Smooth muscle cell (in vitro differentiated cells): ENCODE measurements around the gene PTPMT1. TPM values are rescaled to one million over a fixed set of nuclear protein-coding genes. Genes with fewer than 3 reads are reported as not detected.
"Not testable (repeated sequence)": the region's sequence is repeated elsewhere in the genome, so short reads cannot be mapped to it uniquely, and the experiment has no call there.

Experiments used
- DNase-seq: peaks from one replicate; lab custom pipeline; 2025; ENCODE audit not compliant: unreplicated experiment; lab: John Stamatoyannopoulos, UW
- H2AFZ ChIP-seq: fragments of 200-600 bp; sonication (generic); 2 replicates; pipeline ENCODE4 v1.6.0; 2016; ENCODE audit warnings: antibody characterized with exemption, low read depth, mild to moderate bottlenecking
- H3F3A ChIP-seq: fragments of 200-600 bp; sonication (generic); 2 replicates; pipeline ENCODE4 v1.6.0; 2017; ENCODE audit warnings: antibody characterized with exemption, low read depth
- H3K27ac ChIP-seq: fragments of 200-600 bp; sonication (generic); 2 replicates; pipeline ENCODE4 v1.5.1; 2016; ENCODE audit warnings: low read depth, mild to moderate bottlenecking
- H3K27me3 ChIP-seq: fragments of 200-600 bp; sonication (generic); 2 replicates; pipeline ENCODE4 v1.6.1; 2016; ENCODE audit warnings: low read depth, mild to moderate bottlenecking
- H3K36me3 ChIP-seq: fragments of 200-600 bp; sonication (generic); 2 replicates; pipeline ENCODE4 v1.5.1; 2016; ENCODE audit warnings: low read depth
- H3K4me1 ChIP-seq: fragments of 200-600 bp; sonication (generic); 2 replicates; pipeline ENCODE4 v1.5.1; 2016; ENCODE audit warnings: low read depth
- H3K4me2 ChIP-seq: fragments of 200-600 bp; sonication (generic); 2 replicates; pipeline ENCODE4 v1.6.0; 2016; ENCODE audit warnings: mild to moderate bottlenecking
- H3K4me3 ChIP-seq: fragments of 200-600 bp; sonication (generic); 2 replicates; pipeline ENCODE4 v1.5.1; 2016; ENCODE audit warnings: mild to moderate bottlenecking
- H3K79me2 ChIP-seq: fragments of 200-600 bp; sonication (generic); 2 replicates; pipeline ENCODE4 v1.6.0; 2016; ENCODE audit warnings: low read depth, mild to moderate bottlenecking
- H3K9ac ChIP-seq: fragments of 200-600 bp; sonication (generic); 2 replicates; pipeline ENCODE4 v1.6.0; 2016; ENCODE audit warnings: low read depth
- H3K9me3 ChIP-seq: fragments of 200-600 bp; sonication (generic); replicated peaks from 2 replicates; pipeline ENCODE4 v1.5.1; 2016; ENCODE audit warnings: low read depth
- H4K20me1 ChIP-seq: fragments of 200-600 bp; sonication (generic); 2 replicates; pipeline ENCODE4 v1.6.0; 2016; ENCODE audit warnings: low read depth
- WGBS: methylation state at CpG from one replicate; pipeline ENCODE4 v1.1.7; 2016; ENCODE audit warnings: low lambda C conversion rate; 5-methylcytosine and 5-hydroxymethylcytosine counted together
- polyA plus RNA-seq: library from polyadenylated mRNA; unstranded; fragments of >200 nt; fragmentation: Nextera tagmentation; extraction: Ambion mirVana; gene quantifications from 2 replicates; pipeline ENCODE4 v1.2.1, GENCODE V29; 2016
- total RNA-seq: library from RNA; depleted of rRNA; stranded (reverse); fragments of >200 nt; gene quantifications from 2 replicates; pipeline ENCODE4 v1.2.3, GENCODE V29; 2014
- TF ChIP-seq, protein P1 (sequence below): fragments of 200-600 bp; sonication (generic); IDR thresholded peaks from 2 replicates; pipeline ENCODE4 v1.5.1; 2017; ENCODE audit warnings: borderline replicate concordance, mild to moderate bottlenecking, antibody characterized with exemption; ENCODE audit not compliant: insufficient read depth, poor library complexity, severe bottlenecking

Gene PTPMT1
- total and polyA plus RNA-seq, 2 experiments from 2014 or later: 75.5 to 152 TPM

DNA sequence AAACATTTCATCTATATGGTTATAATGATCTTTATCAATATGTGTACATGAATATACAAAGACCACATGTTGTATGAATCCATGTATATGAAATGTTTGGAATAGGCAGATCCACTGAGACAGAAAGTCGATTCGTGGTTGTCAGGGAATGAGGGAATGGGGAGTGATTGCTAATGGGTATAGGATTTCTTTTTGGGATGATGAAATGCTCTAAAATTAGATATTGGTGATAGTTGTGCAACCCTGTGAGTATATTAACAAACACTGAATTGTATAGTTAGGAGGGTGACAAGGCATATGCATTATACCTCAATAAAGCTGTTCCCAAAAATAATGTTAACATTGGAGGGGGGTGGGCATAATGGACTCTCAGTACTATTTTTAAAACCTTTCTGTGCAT lies 5.0 kb upstream of the PTPMT1 start:
- WGBS: 89% methylated on average over 2 of the region's 2 CpGs
- no peaks in the 10 kb centered on the region for H3K27me3 ChIP-seq
- no peak overlapping the region for H2AFZ ChIP-seq
- H3K9ac ChIP-seq: no peak overlapping the region
- H3K4me1 ChIP-seq: no peaks in the 10 kb centered on the region
- no peak for DNase-seq
- no peaks in the 10 kb centered on the region for H3K9me3 ChIP-seq
- no peaks in the 10 kb centered on the region for H4K20me1 ChIP-seq
- no peak overlapping the region for H3K4me3 ChIP-seq
- no peak overlapping the region for H3K4me2 ChIP-seq
- no peaks in the 10 kb centered on the region for H3F3A ChIP-seq
- no peak overlapping the region for H3K27ac ChIP-seq
- H3K79me2 ChIP-seq: peaks cover 3% of the 10 kb centered on the region
- H3K36me3 ChIP-seq: no peaks in the 10 kb centered on the region
- TF ChIP-seq, protein P1, sequence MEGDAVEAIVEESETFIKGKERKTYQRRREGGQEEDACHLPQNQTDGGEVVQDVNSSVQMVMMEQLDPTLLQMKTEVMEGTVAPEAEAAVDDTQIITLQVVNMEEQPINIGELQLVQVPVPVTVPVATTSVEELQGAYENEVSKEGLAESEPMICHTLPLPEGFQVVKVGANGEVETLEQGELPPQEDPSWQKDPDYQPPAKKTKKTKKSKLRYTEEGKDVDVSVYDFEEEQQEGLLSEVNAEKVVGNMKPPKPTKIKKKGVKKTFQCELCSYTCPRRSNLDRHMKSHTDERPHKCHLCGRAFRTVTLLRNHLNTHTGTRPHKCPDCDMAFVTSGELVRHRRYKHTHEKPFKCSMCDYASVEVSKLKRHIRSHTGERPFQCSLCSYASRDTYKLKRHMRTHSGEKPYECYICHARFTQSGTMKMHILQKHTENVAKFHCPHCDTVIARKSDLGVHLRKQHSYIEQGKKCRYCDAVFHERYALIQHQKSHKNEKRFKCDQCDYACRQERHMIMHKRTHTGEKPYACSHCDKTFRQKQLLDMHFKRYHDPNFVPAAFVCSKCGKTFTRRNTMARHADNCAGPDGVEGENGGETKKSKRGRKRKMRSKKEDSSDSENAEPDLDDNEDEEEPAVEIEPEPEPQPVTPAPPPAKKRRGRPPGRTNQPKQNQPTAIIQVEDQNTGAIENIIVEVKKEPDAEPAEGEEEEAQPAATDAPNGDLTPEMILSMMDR: no peak

DNA sequence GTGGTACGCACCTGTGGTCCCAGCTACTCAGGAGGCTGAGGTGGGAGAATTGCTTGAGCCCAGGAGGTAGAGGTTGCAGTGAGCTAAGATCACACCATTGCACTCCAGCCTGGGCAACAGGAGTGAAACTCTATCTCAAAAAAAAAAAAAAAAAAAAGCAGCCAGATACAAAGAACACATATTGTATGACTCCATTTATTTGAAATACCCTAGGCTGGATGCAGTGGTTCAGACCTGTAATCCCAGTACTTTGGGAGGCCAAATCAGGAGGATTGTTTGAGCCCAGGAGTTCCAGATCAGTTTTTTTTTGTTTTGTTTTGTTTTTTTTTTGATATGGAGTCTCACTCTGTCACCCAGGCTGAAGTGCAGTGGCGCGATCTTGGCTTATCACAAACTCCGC lies 3.0 kb upstream of the PTPMT1 start:
- H4K20me1 ChIP-seq, DNase-seq, H3K36me3 ChIP-seq, H3K27ac ChIP-seq, H3K4me3 ChIP-seq, H2AFZ ChIP-seq, H3F3A ChIP-seq, H3K9ac ChIP-seq, H3K4me2 ChIP-seq, H3K4me1 ChIP-seq, H3K9me3 ChIP-seq, H3K27me3 ChIP-seq: not testable (repeated sequence)
- 93% methylated on average over 4 of the region's 4 CpGs for WGBS
- H3K79me2 ChIP-seq: peaks cover 20% of the 10 kb centered on the region

DNA sequence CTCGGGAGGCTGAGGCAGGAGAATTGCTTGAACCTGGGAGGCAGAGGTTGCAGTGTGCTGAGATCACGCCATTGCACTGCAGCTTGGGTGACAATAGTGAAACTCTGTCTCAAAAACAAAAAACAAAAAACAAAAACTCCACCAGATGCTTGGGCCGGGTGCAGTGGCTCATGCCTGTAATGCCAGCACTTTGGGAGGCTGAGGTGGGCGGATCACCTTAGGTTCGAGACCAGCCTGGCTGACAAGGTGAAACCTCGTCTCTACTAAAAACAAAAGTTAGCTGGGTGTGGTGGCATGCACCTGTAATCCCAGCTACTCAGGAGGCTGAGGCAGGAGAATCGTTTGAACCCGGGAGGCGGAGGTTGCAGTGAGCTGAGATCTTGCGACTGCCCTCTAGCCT lies 1.0 kb upstream of the PTPMT1 start:
- H3K4me3 ChIP-seq, H3K27ac ChIP-seq, H3K4me1 ChIP-seq, DNase-seq, H3K27me3 ChIP-seq, H3F3A ChIP-seq, H2AFZ ChIP-seq, H3K36me3 ChIP-seq, H3K9ac ChIP-seq, H3K9me3 ChIP-seq, H4K20me1 ChIP-seq: not testable (repeated sequence)
- 98% methylated on average over 10 of the region's 10 CpGs for WGBS
- peak overlapping the region; percentile 100 for H3K4me2 ChIP-seq
- H3K79me2 ChIP-seq: peaks cover 37% of the 10 kb centered on the region

DNA sequence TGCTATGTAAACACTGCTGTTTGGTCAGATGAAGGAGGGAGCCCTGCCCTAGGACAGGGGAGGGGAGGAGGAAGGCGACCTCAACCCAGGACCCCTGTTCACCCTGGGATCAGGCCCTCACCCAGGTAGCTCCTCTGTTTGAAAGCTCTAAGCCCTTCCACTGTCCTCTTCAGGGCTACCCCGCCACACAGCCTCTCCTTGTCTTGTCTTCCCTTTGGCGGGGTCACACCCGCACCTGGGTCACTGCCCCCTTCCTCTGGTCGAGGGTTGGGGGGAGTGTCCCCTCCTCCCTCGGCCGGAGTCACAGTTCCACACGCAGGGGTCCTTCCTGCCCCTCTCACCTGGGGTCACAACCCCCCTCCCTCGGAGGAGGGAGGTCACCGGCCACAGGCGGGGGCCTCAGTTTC lies 463 bp upstream of the PTPMT1 start:
- Histone ChIP-seq H3K4me3 (peak overlapping the region; percentile 95), H3K79me2 (peaks cover 38% of the 10 kb centered on the region), H3K4me1 (no peaks in the 10 kb centered on the region), H3K27me3 (no peaks in the 10 kb centered on the region), H3K4me2 (peak overlapping the region; percentile 100), H4K20me1 (no peaks in the 10 kb centered on the region), H3K36me3 (no peaks in the 10 kb centered on the region), H3K9ac (peak overlapping the region; percentile 87), H3K9me3 (no peaks in the 10 kb centered on the region), H2AFZ (peak overlapping the region; percentile 87), H3F3A (no peaks in the 10 kb centered on the region), H3K27ac (no peak overlapping the region)
- TF ChIP-seq, protein P1: no peak
- no peak for DNase-seq
- 29% methylated on average over 9 of the region's 11 CpGs for WGBS

DNA sequence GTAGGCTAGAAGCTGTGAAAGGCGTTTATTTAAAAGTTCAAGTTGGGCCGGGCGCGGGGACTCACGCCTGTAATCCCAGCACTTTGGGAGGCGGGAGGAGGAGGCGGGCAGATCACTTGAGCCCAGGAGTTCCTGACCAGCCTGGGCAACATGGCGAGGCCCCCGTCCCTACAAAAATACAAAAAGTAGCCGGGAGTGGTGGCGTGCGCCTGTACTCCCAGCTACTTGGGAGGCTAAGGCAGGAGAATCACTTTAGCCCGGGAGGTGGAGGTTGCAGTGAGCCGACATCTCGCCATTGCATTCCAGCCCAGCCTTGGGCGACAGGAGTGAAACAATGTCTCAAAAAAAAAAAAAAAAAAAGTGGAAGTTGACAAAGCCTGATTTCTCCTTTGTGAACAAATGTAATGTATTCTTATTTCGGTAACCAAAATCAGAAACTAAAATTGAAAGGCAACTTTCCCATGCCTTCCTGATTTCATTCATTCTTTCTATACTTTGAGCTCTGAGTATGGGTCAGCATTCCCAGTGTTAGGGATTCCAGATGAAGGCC lies 825 bp downstream of the PTPMT1 start:
- Histone ChIP-seq H3K79me2 (peaks cover 45% of the 10 kb centered on the region), H3K9me3 (no peaks in the 10 kb centered on the region), H3F3A (no peaks in the 10 kb centered on the region), H3K9ac (peak overlapping the region; percentile 87), H3K4me2 (peak overlapping the region; percentile 100), H3K4me1 (no peaks in the 10 kb centered on the region), H2AFZ (peak overlapping the region; percentile 87), H3K27me3 (no peaks in the 10 kb centered on the region), H3K36me3 (no peaks in the 10 kb centered on the region), H3K4me3 (peak overlapping the region; percentile 95), H3K27ac (peak overlapping the region; percentile 31), H4K20me1 (peaks cover 6% of the 10 kb centered on the region)
- no peak for DNase-seq
- WGBS: 37% methylated on average over 17 of the region's 17 CpGs
- TF ChIP-seq, protein P1: no peak
